Activated CD8-positive, alpha-beta memory T cell treated with anti-CD3 and anti-CD28 coated beads, Interleukin-2, amount 50 U/mL, for 24 hours (primary cell): Measurements from ENCODE around the gene METTL9.
"Not testable (repeated sequence)": the region's sequence is repeated elsewhere in the genome, so short reads cannot be mapped to it uniquely, and the experiment has no call there.

Experiments
- DNase-seq: peaks from one replicate; pipeline ENCODE4 v3.0.0-alpha.2; 2020; ENCODE audit errors: extremely low read depth

METTL9 gene

DNA sequence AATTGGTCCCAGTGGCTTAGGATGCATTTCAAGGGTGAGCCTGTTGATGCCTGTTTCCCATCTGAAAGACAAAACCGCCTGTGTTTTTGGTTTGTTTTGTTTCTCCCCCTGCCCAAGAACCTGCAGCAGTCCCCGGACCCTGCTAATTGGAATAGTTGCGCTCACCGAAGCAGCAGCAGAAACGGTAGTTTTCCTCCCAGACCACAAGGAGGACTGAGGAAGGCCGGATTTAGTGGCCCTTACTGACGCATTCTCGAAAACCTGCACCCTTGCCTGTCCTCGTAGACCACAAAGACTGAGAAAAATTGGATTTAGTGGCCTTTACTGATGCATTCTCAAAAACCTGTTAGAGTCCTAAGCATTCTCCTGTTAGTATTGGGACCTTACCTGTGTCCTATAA lies 36.3 kb downstream of the METTL9 start:
- not testable (repeated sequence) for DNase-seq

DNA sequence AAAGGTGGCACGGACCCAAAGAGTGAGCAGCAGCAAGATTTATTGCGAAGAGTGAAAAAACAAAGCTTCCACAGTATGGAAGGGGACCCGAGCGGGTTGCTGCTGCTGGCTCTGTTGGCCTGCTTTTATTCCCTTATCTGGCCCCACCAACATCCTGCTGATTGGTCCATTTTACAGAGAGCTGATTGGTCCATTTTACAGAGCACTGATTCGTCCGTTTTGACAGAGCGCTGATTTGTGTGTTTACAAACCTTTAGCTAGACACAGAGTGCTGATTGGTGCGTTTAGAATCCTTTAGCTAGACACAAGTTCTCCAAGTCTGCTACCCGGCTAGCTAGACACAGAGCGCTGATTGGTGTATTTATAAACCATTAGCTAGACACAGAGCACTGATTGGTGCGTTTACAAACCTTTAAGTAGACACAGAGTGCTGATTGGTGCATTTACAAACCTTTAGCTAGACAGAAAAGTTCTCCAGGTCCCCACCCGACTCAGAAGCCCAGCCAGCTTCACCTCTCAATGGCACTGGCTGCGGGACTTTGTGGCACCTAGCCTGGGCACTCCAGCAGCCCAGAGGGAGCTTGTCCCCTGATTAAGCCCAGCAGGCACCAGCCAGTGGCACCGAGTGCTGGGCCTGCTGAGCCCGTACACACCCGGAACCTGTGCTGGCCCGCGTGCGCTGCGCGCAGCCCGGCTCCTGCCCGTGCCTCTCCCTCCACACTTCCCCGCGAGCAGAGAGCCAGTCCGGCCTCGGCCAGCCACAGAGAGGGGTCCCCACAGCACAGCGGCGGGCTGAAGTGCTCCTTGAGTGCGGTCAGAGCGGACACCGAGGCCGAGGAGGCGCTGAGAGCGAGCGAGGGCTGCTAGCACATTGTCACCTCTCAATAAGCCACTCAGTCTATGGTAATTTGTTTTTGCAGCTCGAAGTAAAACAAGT lies 37.9 kb downstream of the METTL9 start:
- no peak for DNase-seq

DNA sequence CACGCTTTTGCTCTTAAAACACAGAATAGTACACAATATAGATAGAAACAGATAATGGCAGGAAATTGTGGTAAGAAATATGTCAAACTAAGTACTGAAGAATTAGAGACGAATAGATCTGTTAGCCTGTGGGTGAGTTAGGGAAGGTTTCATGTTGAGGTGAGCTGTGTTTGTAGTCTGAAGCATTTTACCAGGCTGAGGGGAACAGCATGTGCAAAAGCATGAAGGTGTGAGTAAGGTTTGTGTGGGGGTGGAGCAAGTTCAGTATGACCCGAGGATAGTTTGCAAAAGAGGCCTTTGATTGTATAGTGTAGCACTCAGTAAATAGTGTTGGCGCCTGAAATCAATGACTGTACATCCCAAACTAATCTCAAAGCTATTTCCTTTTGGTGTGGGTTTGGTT lies 39.2 kb downstream of the METTL9 start:
- no peak for DNase-seq

DNA sequence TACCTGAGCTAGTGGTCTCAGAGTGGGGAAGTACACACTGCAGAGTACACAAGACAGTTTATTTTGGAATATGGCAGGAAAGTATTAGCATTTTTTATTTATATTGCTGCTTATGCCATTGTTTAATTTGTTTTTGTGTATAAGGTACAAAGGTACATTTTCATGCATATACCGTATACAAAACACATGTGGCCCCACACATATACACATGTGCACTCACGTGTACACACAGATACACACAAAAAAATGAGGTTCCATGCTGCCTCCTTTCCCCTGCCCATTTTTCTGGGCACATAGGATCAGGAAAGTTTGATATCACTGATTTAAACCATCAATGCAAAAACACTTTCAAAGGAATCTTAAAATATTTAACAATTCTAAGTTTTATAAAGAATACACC lies 40.1 kb downstream of the METTL9 start:
- DNase-seq, result no peak

DNA sequence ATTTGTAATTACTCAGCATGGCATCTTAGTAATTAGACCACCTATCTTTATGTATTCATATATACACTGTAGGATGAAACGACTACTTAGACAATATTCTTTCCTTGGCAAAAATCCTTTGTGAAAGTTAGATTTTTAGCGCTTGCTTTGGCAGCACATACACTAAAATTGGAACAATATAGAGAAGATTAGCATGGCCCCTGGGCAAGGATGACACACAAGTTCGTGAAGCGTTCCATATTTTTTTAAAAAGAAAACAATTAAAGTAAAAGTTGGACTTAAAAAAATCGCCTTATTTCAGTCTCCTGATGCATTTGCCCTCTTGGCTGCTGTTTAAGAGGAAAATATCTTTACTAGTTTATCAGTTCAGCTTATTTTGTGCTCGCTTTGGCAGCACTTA lies 42.5 kb downstream of the METTL9 start:
- DNase-seq, result no peak

DNA sequence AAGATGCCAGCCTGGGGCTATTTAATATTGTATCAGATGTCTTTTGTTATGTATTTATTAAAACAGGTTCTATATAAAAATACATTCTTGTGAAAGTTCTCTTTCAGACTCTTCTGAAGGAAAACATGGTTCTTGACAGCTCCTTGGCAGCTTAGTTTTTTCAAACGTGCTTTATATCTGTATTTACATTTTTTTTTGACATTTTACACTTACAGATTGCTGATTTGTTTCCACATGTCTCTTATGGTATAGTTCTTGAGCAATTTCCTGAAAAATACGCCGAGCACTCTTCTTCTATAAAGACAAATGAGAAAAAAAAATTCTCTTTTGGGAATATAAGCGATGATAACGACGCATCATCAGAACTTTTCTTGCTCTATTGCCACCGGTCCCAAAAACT lies 43.5 kb downstream of the METTL9 start:
- no peak for DNase-seq

DNA sequence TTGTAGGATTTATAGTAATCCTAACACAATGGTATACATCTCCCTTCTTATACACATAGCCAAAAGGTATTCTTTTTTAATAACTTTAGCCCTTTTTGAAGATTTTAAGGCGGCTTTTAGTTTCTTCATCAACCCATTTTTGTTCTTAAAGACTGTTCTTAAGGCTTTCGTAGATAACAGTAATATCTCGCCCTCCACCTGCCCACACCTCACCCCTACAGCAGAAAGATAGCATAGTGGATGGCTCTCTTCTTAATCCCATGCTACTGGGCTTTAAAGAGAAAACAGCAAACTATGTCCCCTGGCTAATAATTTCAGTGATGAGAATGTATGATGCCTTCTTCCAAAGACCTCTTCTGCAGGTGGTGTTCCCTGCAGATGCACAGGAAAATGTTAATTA lies 44.4 kb downstream of the METTL9 start:
- no peak for DNase-seq

DNA sequence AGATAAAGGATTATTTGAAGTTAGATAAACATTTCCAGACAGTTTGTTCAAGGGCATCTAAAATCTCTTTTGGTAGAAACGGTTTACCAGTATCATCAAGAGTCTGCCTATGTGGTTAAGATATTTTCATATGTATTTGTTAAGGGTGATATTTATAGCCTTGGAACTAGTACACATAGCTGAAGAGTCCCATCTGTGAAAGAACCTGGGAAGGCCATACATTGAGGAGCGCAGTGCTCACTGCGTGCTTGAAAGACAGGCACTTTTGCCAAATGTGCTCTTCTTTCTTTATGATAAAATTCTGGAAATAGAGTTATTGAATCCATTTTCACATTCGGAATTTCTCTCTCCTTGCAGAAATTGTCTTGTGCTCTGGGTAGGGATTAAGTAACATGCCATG lies 45.3 kb downstream of the METTL9 start:
- no peak for DNase-seq

DNA sequence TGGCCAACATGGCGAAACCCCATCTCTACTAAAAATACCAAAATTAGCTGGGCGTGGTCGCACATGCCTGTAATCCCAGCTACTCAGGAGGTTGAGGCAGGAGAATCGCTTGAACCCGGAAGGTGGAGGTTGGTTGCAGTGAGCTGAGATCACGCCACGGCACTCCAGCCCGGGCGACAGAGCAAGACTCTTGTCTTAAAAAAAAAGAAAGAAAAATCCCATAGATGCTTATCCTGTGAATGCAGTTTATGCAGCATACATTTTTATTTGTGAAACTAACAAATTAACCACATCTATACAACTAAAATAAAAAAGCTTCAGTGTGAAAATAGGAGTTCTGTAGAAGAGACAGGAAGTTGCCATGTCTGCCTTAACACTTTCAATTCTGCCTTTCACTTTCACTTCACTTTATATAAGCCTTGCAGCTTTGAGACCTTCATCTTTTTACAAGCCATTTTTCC lies 45.9 kb downstream of the METTL9 start:
- DNase-seq, result no peak

DNA sequence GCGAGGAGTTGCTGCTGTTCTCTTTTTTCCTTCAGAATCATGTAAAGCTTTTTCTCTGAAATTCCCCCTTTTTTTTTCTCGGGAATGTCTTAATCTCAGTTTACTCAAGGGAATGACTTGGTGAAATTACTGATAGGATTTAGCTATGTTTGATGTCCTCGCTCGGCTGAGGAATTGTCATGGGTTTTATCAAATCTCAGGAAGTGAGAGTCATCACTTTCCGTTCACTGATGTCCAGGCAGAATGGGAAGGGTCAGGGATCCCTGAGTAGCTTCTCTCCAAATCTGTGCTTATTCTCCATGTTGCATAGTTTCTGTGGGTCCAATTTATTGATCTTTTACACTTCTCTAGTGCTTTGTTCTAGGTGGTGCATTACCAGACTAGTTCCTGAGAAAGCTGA lies 46.7 kb downstream of the METTL9 start:
- DNase-seq, result no peak

DNA sequence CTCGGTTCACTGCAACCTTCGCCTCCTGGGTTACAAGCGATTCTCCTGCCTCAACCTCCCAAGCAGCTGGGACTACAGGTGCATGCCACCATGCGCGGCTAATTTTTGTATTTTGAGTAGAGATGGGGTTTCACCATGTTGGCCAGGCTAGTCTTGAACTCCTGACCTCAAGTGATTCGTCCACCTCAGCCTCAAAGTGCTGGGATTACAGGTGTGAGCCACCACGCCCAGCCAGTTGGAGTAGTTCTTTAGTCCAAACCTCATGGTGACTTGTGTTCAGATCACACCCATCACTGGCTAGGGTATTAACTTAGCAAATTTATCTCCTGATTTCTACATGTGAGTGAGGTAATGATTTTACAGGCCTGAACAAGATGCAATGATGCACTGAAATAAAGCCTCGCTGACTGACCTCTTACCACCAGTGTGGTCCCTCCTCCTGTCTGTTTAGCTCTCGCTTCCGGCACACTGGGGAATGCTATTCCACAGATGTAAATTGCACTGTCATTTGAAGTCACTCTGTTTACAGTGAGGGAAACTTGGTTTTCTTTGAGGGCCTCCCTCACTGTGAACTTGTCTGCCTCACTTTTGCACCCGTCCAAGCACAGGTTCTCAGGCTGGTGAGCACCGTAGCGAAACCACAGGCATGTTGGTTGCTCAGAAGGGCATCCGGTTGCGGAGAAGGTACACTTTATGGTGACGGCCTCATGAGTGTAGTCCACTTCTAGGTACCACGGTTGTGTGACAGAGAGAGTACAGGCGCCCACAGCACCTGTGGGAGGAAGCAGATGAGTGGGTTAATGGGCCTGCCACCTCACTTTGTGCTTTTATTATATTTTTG lies 47.6 kb downstream of the METTL9 start:
- DNase-seq, result peak; percentile 50

DNA sequence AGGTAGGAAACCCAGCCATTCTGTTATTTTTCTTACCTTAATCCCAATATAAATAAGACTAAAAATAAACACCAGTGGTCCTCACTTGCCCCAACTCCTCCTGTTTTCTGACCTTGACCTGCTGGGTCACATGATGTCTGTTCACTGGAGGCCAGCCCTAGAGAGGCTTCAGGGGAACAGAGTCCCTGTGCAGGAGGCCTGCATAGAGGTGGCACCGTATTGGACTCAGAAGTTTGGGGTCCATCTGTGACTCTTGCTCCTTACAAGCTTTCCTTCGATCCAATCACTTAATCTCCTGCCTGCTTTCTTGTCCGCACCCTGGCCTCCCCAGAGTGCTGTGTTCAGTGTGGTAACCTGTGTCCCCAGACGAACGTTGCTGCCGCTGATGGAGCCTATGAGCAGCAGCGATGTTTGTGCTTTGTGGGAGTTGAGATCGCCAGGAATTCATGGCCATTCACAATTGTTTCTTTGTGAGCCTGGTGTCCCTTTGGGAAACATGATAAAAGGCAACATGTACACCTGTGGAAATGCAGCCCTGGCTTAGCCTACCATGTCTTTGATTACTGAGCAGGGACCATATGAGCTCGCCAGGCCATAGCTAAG lies 48.3 kb downstream of the METTL9 start:
- no peak for DNase-seq

DNA sequence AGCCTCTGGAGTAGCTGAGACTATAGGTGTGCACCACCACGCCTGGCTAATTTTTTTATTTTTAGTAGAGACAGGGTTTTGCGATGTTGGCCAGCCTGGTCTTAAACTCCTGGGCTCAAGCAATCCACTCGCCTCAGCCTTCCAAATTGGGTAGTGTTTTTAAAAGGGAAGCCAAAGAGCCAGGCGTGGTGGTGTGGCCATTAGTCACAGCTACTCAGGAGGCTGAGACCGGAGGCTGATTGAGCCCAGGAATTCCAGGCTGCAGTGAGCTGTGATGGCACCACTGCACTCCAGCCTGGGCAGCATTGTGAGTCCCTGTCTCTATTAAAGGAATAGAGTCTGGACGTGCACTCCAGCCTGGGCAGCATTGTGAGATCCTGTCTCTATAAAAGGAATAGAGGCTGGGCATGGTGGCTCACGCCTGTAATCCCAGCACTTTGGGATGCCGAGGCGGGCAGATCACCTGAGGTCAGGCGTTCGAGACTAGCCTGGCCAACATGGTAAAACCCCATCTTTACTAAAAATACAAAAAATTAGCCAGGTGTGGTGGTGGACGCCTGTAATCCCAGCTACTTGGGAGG lies 50.5 kb downstream of the METTL9 start:
- not testable (repeated sequence) for DNase-seq

DNA sequence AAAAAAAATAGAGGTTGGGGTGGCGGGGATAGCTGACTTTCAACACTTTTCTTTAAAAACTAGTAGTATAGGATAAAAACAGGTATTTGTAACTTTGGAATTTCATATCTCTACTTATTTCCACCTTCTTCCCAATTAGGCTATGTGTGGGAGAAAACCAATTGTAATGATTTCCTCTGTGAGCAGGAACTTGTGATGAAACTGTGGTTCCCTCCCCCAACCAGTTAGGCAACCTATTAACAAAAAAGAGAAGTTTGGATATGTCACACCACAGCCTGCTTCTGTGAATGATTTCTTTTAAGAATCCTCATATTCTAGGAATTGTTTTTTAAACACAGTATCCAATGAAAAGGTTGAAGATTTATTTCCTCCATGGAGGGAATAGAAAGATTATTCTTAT lies 51.1 kb downstream of the METTL9 start:
- DNase-seq, result no peak

DNA sequence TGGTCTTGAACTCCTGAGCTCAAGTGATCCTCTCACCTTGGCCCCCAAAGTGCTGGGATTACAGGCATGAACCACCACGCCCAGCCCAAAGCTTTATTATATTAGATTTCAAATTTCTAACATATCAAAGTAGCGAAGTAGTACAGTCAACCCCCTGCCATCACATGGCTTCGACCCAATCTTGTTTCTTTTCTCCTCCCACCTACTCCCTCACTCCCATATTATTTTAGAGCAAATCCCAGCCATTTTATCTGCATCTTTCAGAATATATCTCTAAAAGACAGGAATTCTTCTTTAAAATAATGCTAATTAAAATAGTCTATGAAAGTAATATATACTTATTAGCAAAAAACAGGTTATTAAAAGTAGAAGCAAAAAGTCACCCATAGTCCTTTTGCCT lies 52.1 kb downstream of the METTL9 start:
- DNase-seq, result no peak

DNA sequence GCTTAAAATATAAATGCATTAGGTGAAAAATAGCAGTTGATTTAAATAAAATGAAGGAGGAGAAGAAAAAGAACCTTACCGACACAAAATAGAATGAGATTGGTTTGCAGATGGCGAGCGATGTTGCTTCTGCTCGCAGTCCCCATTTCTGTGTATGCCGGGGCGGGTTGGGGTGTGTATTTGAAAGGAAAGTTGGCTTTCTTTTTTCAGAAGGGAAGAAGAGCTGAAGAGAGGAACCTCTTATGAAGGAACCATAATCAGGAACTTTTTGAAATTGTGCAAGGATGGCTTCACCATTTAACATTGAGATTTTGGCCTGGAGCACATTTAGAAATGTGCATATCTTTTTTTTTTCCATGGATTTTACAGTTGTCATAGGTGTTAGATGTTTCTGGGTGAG lies 53.1 kb downstream of the METTL9 start, which contains the start of gene IGSF6:
Gene IGSF6, minus strand, starts transcription at position 156 of the 400 bp plus-strand sequence. Its CDS starts 10 bp downstream, at position 146.
- DNase-seq, result no peak

DNA sequence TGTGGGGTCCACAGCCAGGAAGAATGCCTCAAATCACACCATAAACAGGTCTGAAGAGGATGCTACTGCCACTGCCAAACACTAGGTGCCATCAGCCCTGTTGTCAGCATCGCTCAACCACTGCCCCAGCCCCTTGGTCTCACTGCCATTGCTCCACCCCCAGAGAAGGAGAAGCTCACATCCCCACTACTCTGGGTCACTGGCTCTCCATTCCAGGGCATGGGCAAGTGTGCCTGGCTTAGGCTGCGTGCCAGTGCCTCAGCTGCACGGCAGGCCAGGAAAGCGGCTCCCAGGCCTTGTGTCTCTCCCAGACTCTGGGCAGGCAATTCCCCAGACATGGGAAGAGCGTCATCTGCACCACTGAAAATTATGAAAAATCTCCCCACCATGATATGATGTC lies 54.2 kb downstream of the METTL9 start:
- DNase-seq, result no peak

DNA sequence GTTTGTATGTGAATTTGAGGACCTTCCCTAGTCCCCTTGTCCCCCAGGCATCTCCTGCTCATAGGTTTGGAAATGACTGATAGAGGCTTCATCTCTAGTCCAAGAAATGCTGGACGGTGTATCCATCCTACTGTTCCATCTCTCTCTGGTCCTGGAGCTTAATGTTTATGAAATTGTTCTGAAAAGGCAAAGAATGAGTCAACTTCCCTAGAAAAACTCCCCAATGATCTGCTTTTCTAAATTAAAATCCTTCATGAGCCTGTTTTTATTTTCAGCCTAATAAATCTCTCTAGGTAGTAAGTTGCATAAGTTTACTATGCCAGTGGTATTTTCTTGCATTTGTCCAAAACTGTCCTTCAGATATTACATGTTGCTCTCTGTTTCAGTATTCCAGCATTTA lies 55.1 kb downstream of the METTL9 start:
- DNase-seq, result no peak

DNA sequence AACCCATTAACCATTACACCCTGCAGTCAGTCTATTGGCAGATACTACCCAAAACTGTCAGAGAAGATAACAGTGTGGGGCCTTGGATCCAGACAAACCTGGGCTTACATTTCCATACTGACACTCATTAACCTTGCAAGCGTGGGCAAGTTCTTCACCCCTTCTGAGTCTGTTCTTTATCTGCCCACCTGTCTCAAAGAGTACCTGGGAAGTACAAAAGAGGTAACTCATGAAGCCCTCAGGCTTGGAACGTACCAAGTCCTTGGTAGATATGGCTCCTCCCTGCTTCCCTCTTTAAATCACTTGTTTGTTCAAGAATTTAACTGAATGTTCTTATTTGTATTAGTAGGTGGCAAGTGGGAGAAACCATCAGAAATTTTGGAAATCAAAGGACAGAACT lies 55.5 kb downstream of the METTL9 start:
- DNase-seq, result no peak

DNA sequence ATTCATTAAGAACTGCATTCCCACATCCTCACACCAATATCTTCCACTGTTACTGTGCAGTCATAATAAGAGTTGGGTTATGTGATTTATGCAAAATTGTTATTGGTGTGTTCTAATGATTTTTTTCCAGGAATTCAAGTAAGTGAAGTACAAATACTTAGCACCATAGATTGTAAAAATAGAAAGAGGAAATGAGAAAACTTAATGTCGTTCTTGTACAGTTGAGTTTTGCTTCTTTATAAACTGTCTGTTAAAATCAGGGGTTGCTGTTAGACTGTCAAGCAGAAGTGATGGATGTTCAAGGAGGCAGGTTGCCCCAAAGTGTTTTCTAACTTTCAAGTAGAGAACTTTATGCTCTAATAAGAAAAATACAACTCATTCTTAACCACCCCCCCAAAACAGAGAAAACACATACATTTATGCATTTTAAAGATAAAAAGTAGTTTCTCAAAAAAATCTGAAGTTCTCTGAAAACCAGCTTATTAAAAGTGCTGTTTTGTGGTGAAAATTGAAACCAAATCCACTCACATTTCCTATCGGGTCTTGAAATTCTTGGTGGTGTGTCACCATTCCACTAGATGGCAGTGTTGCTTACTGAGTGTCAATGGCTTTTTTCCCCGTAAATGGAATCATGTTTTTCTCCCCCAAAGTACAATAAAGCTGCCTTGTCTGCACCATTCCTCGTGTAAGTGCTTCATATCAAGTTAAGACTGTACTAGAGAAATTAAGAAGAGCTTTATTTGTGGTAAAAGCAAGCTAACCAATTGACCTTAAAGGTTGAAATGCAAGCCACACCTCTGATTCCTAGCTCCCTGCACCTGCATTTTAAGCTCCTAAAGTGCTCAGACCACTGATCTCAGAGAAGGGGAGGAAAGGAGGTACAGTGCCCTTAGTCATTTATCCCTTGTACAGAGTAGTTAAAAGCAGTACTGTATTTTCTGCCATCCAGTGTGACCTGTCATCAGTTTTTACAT lies 57.7 kb downstream of the METTL9 start:
- DNase-seq, result no peak

DNA sequence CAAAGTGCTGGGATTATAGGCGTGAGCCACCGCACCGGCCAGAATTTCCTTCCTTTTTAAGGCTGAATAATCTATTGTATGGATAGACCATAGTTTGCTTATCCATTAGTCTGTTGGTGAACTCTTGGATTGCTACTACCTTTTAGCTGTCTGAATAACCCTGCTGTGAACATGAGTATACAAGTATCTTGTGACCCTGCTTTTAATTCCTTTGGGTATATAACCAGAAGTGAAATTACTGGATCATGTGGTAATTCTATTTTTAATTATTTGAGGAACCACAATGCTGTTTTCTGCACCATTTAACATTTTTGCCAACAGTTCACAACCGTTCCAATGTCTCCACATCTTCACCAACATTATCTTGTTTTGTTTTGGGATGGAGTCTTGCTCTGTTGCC lies 59.7 kb downstream of the METTL9 start:
- DNase-seq, result no peak
